HG02642 (cell line): ENCODE measurements around the gene CDC42EP1.
A peak's percentile ranks its signal among the peaks of the same experiment; 100 is the strongest.
"Not testable (repeated sequence)": the region's sequence is repeated elsewhere in the genome, so short reads cannot be mapped to it uniquely, and the experiment has no call there.

ENCODE experiments used
- ATAC-seq: cut with Tn5 transposase; IDR thresholded peaks from one replicate; pipeline ENCODE4 v1.9.1; 2021; ENCODE audit warnings: mild to moderate bottlenecking; ENCODE audit not compliant: unreplicated experiment, poor library complexity

Gene CDC42EP1

GRCh38 chr22:37529652-37530345 lies 30.5 kb upstream of the CDC42EP1 start:
- no peak for ATAC-seq

GRCh38 chr22:37533995-37534394 lies 26.3 kb upstream of the CDC42EP1 start:
- no peak for ATAC-seq

GRCh38 chr22:37534445-37534844 lies 25.8 kb upstream of the CDC42EP1 start:
- ATAC-seq, result no peak

- ATAC-seq, result no peak
Observed at GRCh38 chr22:37535159-37535558, 25.1 kb upstream of the CDC42EP1 start.

GRCh38 chr22:37538590-37539357 lies 21.5 kb upstream of the CDC42EP1 start:
- peak; percentile 83 for ATAC-seq

- ATAC-seq, result not testable (repeated sequence)
Observed at GRCh38 chr22:37539790-37540189, 20.5 kb upstream of the CDC42EP1 start.

GRCh38 chr22:37542416-37542815 lies 17.9 kb upstream of the CDC42EP1 start:
- ATAC-seq, result not testable (repeated sequence)

- ATAC-seq, result no peak
Observed at GRCh38 chr22:37542959-37543358, 17.3 kb upstream of the CDC42EP1 start.

GRCh38 chr22:37544955-37545702 lies 15.2 kb upstream of the CDC42EP1 start:
- ATAC-seq, result no peak

- ATAC-seq, result no peak
Observed at GRCh38 chr22:37545703-37546436, 14.4 kb upstream of the CDC42EP1 start.

GRCh38 chr22:37546437-37547250 lies 13.6 kb upstream of the CDC42EP1 start:
- no peak for ATAC-seq

GRCh38 chr22:37547251-37547741 lies 13.0 kb upstream of the CDC42EP1 start:
- no peak for ATAC-seq

- no peak for ATAC-seq
Observed at GRCh38 chr22:37549704-37550059, 10.6 kb upstream of the CDC42EP1 start.

GRCh38 chr22:37550921-37551320 lies 9.4 kb upstream of the CDC42EP1 start:
- ATAC-seq, result not testable (repeated sequence)

GRCh38 chr22:37551981-37552380 lies 8.3 kb upstream of the CDC42EP1 start:
- no peak for ATAC-seq

- ATAC-seq, result no peak
Observed at GRCh38 chr22:37552524-37553163, 7.6 kb upstream of the CDC42EP1 start.

- no peak for ATAC-seq
Observed at GRCh38 chr22:37553725-37554124, 6.6 kb upstream of the CDC42EP1 start.

- ATAC-seq, result no peak
Observed at GRCh38 chr22:37555029-37555428, 5.3 kb upstream of the CDC42EP1 start.

GRCh38 chr22:37556710-37557109 lies 3.6 kb upstream of the CDC42EP1 start:
- no peak for ATAC-seq
